NB4 (cell line): ENCODE measurements around the gene MRTFA.

ENCODE experiments used
- POLR2A ChIP-seq: IDR thresholded peaks from 2 replicates; pipeline ENCODE4 v1.6.1; 2011; ENCODE audit warnings: mild to moderate bottlenecking; ENCODE audit not compliant: insufficient read length; ENCODE audit errors: extremely low read depth
- TF ChIP-seq, protein P1 (sequence below): IDR thresholded peaks from one replicate; pipeline ENCODE4 v1.5.1; 2012; ENCODE audit warnings: low read depth, low read length

DNA sequence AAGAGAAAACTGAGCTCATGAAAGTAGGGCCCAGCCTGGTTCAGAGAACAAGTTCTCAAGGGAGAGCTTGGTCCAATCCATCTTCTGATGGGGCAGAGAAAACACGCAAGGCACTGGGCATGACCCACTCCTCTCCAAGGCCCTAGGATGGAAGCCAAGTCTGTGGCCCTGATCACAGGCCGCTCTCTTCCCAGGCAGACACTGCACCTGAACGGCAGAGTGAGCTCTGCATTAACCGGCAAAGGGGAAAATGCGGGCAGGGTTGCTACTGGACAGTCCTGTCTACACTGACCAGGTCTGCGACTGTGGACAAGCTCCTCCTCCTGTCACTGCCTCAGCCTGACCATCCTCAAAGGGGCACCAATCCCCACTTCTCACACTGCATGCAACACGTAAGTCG, 216.8 kb downstream of the MRTFA start:
- TF ChIP-seq, protein P1, sequence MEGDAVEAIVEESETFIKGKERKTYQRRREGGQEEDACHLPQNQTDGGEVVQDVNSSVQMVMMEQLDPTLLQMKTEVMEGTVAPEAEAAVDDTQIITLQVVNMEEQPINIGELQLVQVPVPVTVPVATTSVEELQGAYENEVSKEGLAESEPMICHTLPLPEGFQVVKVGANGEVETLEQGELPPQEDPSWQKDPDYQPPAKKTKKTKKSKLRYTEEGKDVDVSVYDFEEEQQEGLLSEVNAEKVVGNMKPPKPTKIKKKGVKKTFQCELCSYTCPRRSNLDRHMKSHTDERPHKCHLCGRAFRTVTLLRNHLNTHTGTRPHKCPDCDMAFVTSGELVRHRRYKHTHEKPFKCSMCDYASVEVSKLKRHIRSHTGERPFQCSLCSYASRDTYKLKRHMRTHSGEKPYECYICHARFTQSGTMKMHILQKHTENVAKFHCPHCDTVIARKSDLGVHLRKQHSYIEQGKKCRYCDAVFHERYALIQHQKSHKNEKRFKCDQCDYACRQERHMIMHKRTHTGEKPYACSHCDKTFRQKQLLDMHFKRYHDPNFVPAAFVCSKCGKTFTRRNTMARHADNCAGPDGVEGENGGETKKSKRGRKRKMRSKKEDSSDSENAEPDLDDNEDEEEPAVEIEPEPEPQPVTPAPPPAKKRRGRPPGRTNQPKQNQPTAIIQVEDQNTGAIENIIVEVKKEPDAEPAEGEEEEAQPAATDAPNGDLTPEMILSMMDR, result no peak
- no peak for TF ChIP-seq POLR2A
